NCI-H1436 (cell line): ENCODE results near the gene REXO5.

ENCODE experiments used
- DNase-seq: peaks from one replicate; lab custom pipeline; 2025; lab: John Stamatoyannopoulos, UW

Gene REXO5

GRCh38 chr16:20871941-20872815, 65.9 kb downstream of the REXO5 start:
- DNase-seq: no peak

GRCh38 chr16:20873331-20873730, 67.0 kb downstream of the REXO5 start:
- no peak for DNase-seq

- no peak for DNase-seq
Observed at GRCh38 chr16:20874088-20874581, 67.8 kb downstream of the REXO5 start.

GRCh38 chr16:20875355-20875650, 69.0 kb downstream of the REXO5 start:
- DNase-seq: no peak

- DNase-seq: no peak
Observed at GRCh38 chr16:20878682-20879147, 72.4 kb downstream of the REXO5 start.

GRCh38 chr16:20879175-20880040, 73.1 kb downstream of the REXO5 start:
- no peak for DNase-seq

- no peak for DNase-seq
Observed at GRCh38 chr16:20880867-20881502, 74.7 kb downstream of the REXO5 start.

GRCh38 chr16:20881503-20881878, 75.2 kb downstream of the REXO5 start:
- DNase-seq: no peak

GRCh38 chr16:20883554-20884239, 77.4 kb downstream of the REXO5 start:
- no peak for DNase-seq

- no peak for DNase-seq
Observed at GRCh38 chr16:20884240-20884556, 77.9 kb downstream of the REXO5 start.

GRCh38 chr16:20886320-20886719, 80.0 kb downstream of the REXO5 start:
- no peak for DNase-seq

GRCh38 chr16:20887207-20887606, 80.9 kb downstream of the REXO5 start:
- DNase-seq: no peak

GRCh38 chr16:20889625-20890275, 83.4 kb downstream of the REXO5 start:
- no peak for DNase-seq

- no peak for DNase-seq
Observed at GRCh38 chr16:20894388-20894787, 88.1 kb downstream of the REXO5 start.

- no peak for DNase-seq
Observed at GRCh38 chr16:20897253-20897897, 91.0 kb downstream of the REXO5 start.

- DNase-seq: no peak
Observed at GRCh38 chr16:20897922-20898321, 91.6 kb downstream of the REXO5 start.

GRCh38 chr16:20899071-20899470, 92.7 kb downstream of the REXO5 start:
- DNase-seq: no peak
